Dendritic cell treated with granulocyte-macrophage colony-stimulating factor and Interleukin-4, amounts not matched to agents 40 ng/mL and 50 ng/mL, for 4 days (primary cell): Measurements from ENCODE around the gene AADAT.
"Not testable (repeated sequence)": the region's sequence is repeated elsewhere in the genome, so short reads cannot be mapped to it uniquely, and the experiment has no call there.

ENCODE experiments used
- H3K27ac Mint-ChIP-seq: one replicate; pipeline ENCODE4 v1.8.0; 2022; ENCODE audit warnings: mild to moderate bottlenecking, mixed read lengths
- H3K27me3 Mint-ChIP-seq: one replicate; pipeline ENCODE4 v1.8.0; 2022; ENCODE audit warnings: mild to moderate bottlenecking, mixed read lengths
- H3K36me3 Mint-ChIP-seq: one replicate; pipeline ENCODE4 v1.8.0; 2022; ENCODE audit warnings: low read depth, mixed read lengths
- H3K4me1 Mint-ChIP-seq: one replicate; pipeline ENCODE4 v1.8.0; 2022; ENCODE audit warnings: low read depth, mixed read lengths
- H3K4me3 Mint-ChIP-seq: one replicate; pipeline ENCODE4 v1.8.0; 2022; ENCODE audit warnings: mild to moderate bottlenecking, moderate library complexity, mixed read lengths
- H3K9me3 Mint-ChIP-seq: one replicate; pipeline ENCODE4 v1.8.0; 2022; ENCODE audit warnings: mixed read lengths
- intact Hi-C: fragments of 100-400 bp; cut with micrococcal nuclease; formaldehyde crosslinking; loops from one replicate; pipeline ENCODE4 v1.15.0; 2022

AADAT gene

GRCh38 chr4:170089668-170090351 is at the start of gene AADAT:
AADAT (minus strand) TSS chr4:170089956; CDS start chr4:170089690, 266 bp downstream.
- peaks cover 12% of the 10 kb centered on the region for H3K4me1 Mint-ChIP-seq
- intact Hi-C loops, result no loop called here
- no peaks in the 10 kb centered on the region for H3K36me3 Mint-ChIP-seq
- no peaks in the 10 kb centered on the region for H3K9me3 Mint-ChIP-seq
- peak within 1 kb of the TSS; percentile 63 for H3K4me3 Mint-ChIP-seq
- H3K27me3 Mint-ChIP-seq, result peaks cover 57% of the 10 kb centered on the region
- no peak within 1 kb of the TSS for H3K27ac Mint-ChIP-seq

- Mint-ChIP-seq H3K9me3 (peaks cover 2% of the 10 kb centered on the region), H3K36me3 (no peaks in the 10 kb centered on the region), H3K4me1 (peaks cover 8% of the 10 kb centered on the region), H3K27ac (no peak overlapping the region), H3K4me3 (no peak overlapping the region), H3K27me3 (no peaks in the 10 kb centered on the region)
- intact Hi-C loops, result loop anchor here (5.0 kb wide), 1 partner anchor 714 kb away; no protein-coding TSS in a partner anchor
Observed at GRCh38 chr4:170138580-170139194, 48.9 kb upstream of the AADAT start.

GRCh38 chr4:170137927-170138326 is 48.2 kb upstream of the AADAT start:
- Mint-ChIP-seq H3K4me1 (peaks cover 8% of the 10 kb centered on the region), H3K27ac (no peak overlapping the region), H3K27me3 (no peaks in the 10 kb centered on the region), H3K9me3 (peaks cover 10% of the 10 kb centered on the region), H3K36me3 (no peaks in the 10 kb centered on the region), H3K4me3 (no peak overlapping the region)
- intact Hi-C loops, result loop anchor here (5.0 kb wide), 1 partner anchor 714 kb away; no protein-coding TSS in a partner anchor

- H3K4me1 Mint-ChIP-seq, result peaks cover 8% of the 10 kb centered on the region
Observed at GRCh38 chr4:170137466-170137865, 47.7 kb upstream of the AADAT start.

GRCh38 chr4:170134821-170135220 is 45.1 kb upstream of the AADAT start:
- Mint-ChIP-seq H3K9me3 (peaks cover 28% of the 10 kb centered on the region), H3K27ac (no peak overlapping the region), H3K27me3 (no peaks in the 10 kb centered on the region), H3K4me3 (no peak overlapping the region), H3K36me3 (no peaks in the 10 kb centered on the region), H3K4me1 (peaks cover 8% of the 10 kb centered on the region)
- intact Hi-C loops, result loop anchor here (5.0 kb wide), 1 partner anchor 717 kb away; no protein-coding TSS in a partner anchor

More at GRCh38 chr4:170137466-170137865, 47.7 kb upstream of the AADAT start:
- Mint-ChIP-seq H3K9me3 (peaks cover 14% of the 10 kb centered on the region), H3K4me3 (no peak overlapping the region), H3K27me3 (no peaks in the 10 kb centered on the region), H3K27ac (no peak overlapping the region), H3K36me3 (no peaks in the 10 kb centered on the region)
- intact Hi-C loops, result loop anchor here (5.0 kb wide), 1 partner anchor 715 kb away; no protein-coding TSS in a partner anchor

- H3K4me3 Mint-ChIP-seq, result no peak overlapping the region
- intact Hi-C loops, result no loop called here
Observed at GRCh38 chr4:170128219-170128804, 38.6 kb upstream of the AADAT start.

GRCh38 chr4:170127758-170128157 is 38.0 kb upstream of the AADAT start:
- Mint-ChIP-seq H3K36me3 (no peaks in the 10 kb centered on the region), H3K9me3 (peaks cover 17% of the 10 kb centered on the region), H3K27me3 (no peaks in the 10 kb centered on the region), H3K4me1 (no peaks in the 10 kb centered on the region), H3K27ac (no peak overlapping the region), H3K4me3 (no peak overlapping the region)
- intact Hi-C loops, result no loop called here

More at GRCh38 chr4:170128219-170128804, 38.6 kb upstream of the AADAT start:
- Mint-ChIP-seq H3K27ac (no peak overlapping the region), H3K36me3 (no peaks in the 10 kb centered on the region), H3K27me3 (no peaks in the 10 kb centered on the region), H3K9me3 (peaks cover 23% of the 10 kb centered on the region), H3K4me1 (no peaks in the 10 kb centered on the region)

- H3K4me1 Mint-ChIP-seq, result no peaks in the 10 kb centered on the region
- no peaks in the 10 kb centered on the region for H3K36me3 Mint-ChIP-seq
- no peak overlapping the region for H3K4me3 Mint-ChIP-seq
- H3K27ac Mint-ChIP-seq, result no peak overlapping the region
- H3K9me3 Mint-ChIP-seq, result no peaks in the 10 kb centered on the region
- intact Hi-C loops, result no loop called here
- H3K27me3 Mint-ChIP-seq, result no peaks in the 10 kb centered on the region
Observed at GRCh38 chr4:170124406-170124805, 34.6 kb upstream of the AADAT start.

- no peaks in the 10 kb centered on the region for H3K27me3 Mint-ChIP-seq
- intact Hi-C loops, result no loop called here
- H3K4me1 Mint-ChIP-seq, result no peaks in the 10 kb centered on the region
- no peak overlapping the region for H3K4me3 Mint-ChIP-seq
- H3K9me3 Mint-ChIP-seq, result no peaks in the 10 kb centered on the region
- H3K36me3 Mint-ChIP-seq, result no peaks in the 10 kb centered on the region
- H3K27ac Mint-ChIP-seq, result no peak overlapping the region
Observed at GRCh38 chr4:170122252-170122651, 32.5 kb upstream of the AADAT start.

GRCh38 chr4:170114636-170115035 is 24.9 kb upstream of the AADAT start:
- no peaks in the 10 kb centered on the region for H3K36me3 Mint-ChIP-seq
- no peaks in the 10 kb centered on the region for H3K9me3 Mint-ChIP-seq
- H3K4me1 Mint-ChIP-seq, result no peaks in the 10 kb centered on the region
- H3K27me3 Mint-ChIP-seq, result no peaks in the 10 kb centered on the region
- no peak overlapping the region for H3K27ac Mint-ChIP-seq
- intact Hi-C loops, result no loop called here
- no peak overlapping the region for H3K4me3 Mint-ChIP-seq

- intact Hi-C loops, H3K9me3 Mint-ChIP-seq, H3K36me3 Mint-ChIP-seq, H3K27me3 Mint-ChIP-seq, H3K27ac Mint-ChIP-seq, H3K4me3 Mint-ChIP-seq, H3K4me1 Mint-ChIP-seq: not testable (repeated sequence)
Observed at GRCh38 chr4:170114183-170114582, 24.4 kb upstream of the AADAT start.

GRCh38 chr4:170111546-170111945 is 21.8 kb upstream of the AADAT start:
- intact Hi-C loops, result no loop called here
- Mint-ChIP-seq H3K9me3 (no peaks in the 10 kb centered on the region), H3K4me3 (no peak overlapping the region), H3K4me1 (no peaks in the 10 kb centered on the region), H3K27me3 (no peaks in the 10 kb centered on the region), H3K27ac (no peak overlapping the region), H3K36me3 (no peaks in the 10 kb centered on the region)

GRCh38 chr4:170111085-170111484 is 21.3 kb upstream of the AADAT start:
- Mint-ChIP-seq H3K27me3 (no peaks in the 10 kb centered on the region), H3K9me3 (no peaks in the 10 kb centered on the region), H3K36me3 (no peaks in the 10 kb centered on the region), H3K27ac (no peak overlapping the region), H3K4me1 (no peaks in the 10 kb centered on the region), H3K4me3 (no peak overlapping the region)
- intact Hi-C loops, result no loop called here

GRCh38 chr4:170110285-170110672 is 20.5 kb upstream of the AADAT start:
- no peak overlapping the region for H3K4me3 Mint-ChIP-seq
- no peaks in the 10 kb centered on the region for H3K36me3 Mint-ChIP-seq
- intact Hi-C loops, result no loop called here

More at GRCh38 chr4:170110285-170110672, 20.5 kb upstream of the AADAT start:
- Mint-ChIP-seq H3K9me3 (no peaks in the 10 kb centered on the region), H3K27me3 (no peaks in the 10 kb centered on the region), H3K4me1 (no peaks in the 10 kb centered on the region), H3K27ac (no peak overlapping the region)
